HepG2 (cell line): Measurements from ENCODE around the gene ZNF839. TPM values are rescaled to one million over a fixed set of nuclear protein-coding genes. Genes with fewer than 3 reads are reported as not detected.

Experiments
- AHR ChIP-seq: IDR thresholded peaks from 2 replicates; pipeline ENCODE4 v1.6.1; 2018; ENCODE audit warnings: missing genetic modification reagents, missing compliant biosample characterization
- BORCS8-MEF2B ChIP-seq: sonication (generic); formaldehyde crosslinking; IDR thresholded peaks from 2 replicates; pipeline ENCODE4 v1.8.0; 2022; ENCODE audit warnings: mild to moderate bottlenecking, missing genetic modification reagents
- ELF4 ChIP-seq: sonication (generic); formaldehyde crosslinking; IDR thresholded peaks from 2 replicates; pipeline ENCODE4 v1.5.0; 2020; ENCODE audit warnings: missing genetic modification reagents, mild to moderate bottlenecking, moderate library complexity, borderline replicate concordance
- HNF4G ChIP-seq, 2 experiments: sonication (generic) in 1 of 2; formaldehyde crosslinking in 1 of 2; IDR thresholded peaks; 2 replicates each; pipeline versions ENCODE4 v1.4.0 to v1.6.1; 2011 to 2020; ENCODE audit warnings: borderline replicate concordance in 2 of 2, low read depth in 2 of 2, mild to moderate bottlenecking in 2 of 2, low read length in 1 of 2, missing genetic modification reagents in 1 of 2, moderate library complexity in 1 of 2
- KDM6A ChIP-seq: IDR thresholded peaks from 2 replicates; pipeline ENCODE4 v1.6.1; 2016; ENCODE audit warnings: low read depth
- MIER3 ChIP-seq: IDR thresholded peaks from 2 replicates; pipeline ENCODE4 v1.6.1; 2016; ENCODE audit warnings: missing compliant biosample characterization, borderline replicate concordance
- MYNN ChIP-seq: sonication (generic); formaldehyde crosslinking; IDR thresholded peaks from 2 replicates; pipeline ENCODE4 v1.4.0; 2020; ENCODE audit warnings: mild to moderate bottlenecking, low read depth, missing genetic modification reagents
- PHF5A ChIP-seq: IDR thresholded peaks from one replicate; pipeline ENCODE4 v1.6.1; 2018; ENCODE audit warnings: low read depth, missing genetic modification reagents; ENCODE audit not compliant: unreplicated experiment
- RFXANK ChIP-seq: IDR thresholded peaks from 2 replicates; pipeline ENCODE4 v1.6.1; 2016
- SRSF1 ChIP-seq: fragments of 200-400 bp; formaldehyde crosslinking; optimal IDR thresholded peaks from 2 replicates; pipeline ENCODE3; 2017; ENCODE audit warnings: mild to moderate bottlenecking, low read depth, low read length, moderate library complexity
- THYN1 ChIP-seq: sonication (generic); formaldehyde crosslinking; IDR thresholded peaks from 2 replicates; pipeline ENCODE4 v1.8.1; 2023; ENCODE audit warnings: low read depth, mild to moderate bottlenecking, moderate library complexity, missing genetic modification reagents, borderline replicate concordance
- U2AF1 ChIP-seq: fragments of 200-400 bp; formaldehyde crosslinking; optimal IDR thresholded peaks from 2 replicates; pipeline ENCODE3; 2017; ENCODE audit warnings: mild to moderate bottlenecking, low read depth, low read length
- ZFP37 ChIP-seq: sonication (generic); formaldehyde crosslinking; IDR thresholded peaks from 2 replicates; pipeline ENCODE4 v1.4.0; 2020; ENCODE audit warnings: missing genetic modification reagents, borderline replicate concordance
- ZNF18 ChIP-seq: sonication (generic); formaldehyde crosslinking; IDR thresholded peaks from 2 replicates; pipeline ENCODE4 v1.8.0; 2022; ENCODE audit warnings: mild to moderate bottlenecking, missing genetic modification reagents; ENCODE audit not compliant: insufficient replicate concordance
- ZNF576 ChIP-seq: sonication (generic); formaldehyde crosslinking; IDR thresholded peaks from 2 replicates; pipeline ENCODE4 v1.4.0; 2020; ENCODE audit warnings: mild to moderate bottlenecking, missing genetic modification reagents
- ZNF687 ChIP-seq: sonication (generic); formaldehyde crosslinking; IDR thresholded peaks from 2 replicates; pipeline ENCODE4 v1.5.1; 2020; ENCODE audit warnings: mild to moderate bottlenecking, missing genetic modification reagents, moderate library complexity
- ZNF691 ChIP-seq: sonication (generic); formaldehyde crosslinking; IDR thresholded peaks from 2 replicates; pipeline ENCODE4 v1.4.0; 2020; ENCODE audit warnings: missing genetic modification reagents, low read depth, mild to moderate bottlenecking, borderline replicate concordance
- ZSCAN25 ChIP-seq: sonication (generic); formaldehyde crosslinking; IDR thresholded peaks from 2 replicates; pipeline ENCODE4 v1.8.0; 2022; ENCODE audit warnings: mild to moderate bottlenecking, missing genetic modification reagents
- polyA plus RNA-seq, 8 experiments: library from polyadenylated mRNA; depleted of rRNA in 3 of 8; stranded (reverse) in 7 of 8; unstranded in 1 of 8; fragments of >200 nt; fragmentation: Illumina TruSeq in 4 of 8; extraction: Trizol in 4 of 8; gene quantifications; 2 replicates each; pipeline versions ENCODE4 v1.2.1 to v1.2.3, GENCODE V29; 2011 to 2016; ENCODE audit warnings: low read depth in 4 of 8, missing spikeins in 1 of 8, mixed read lengths in 1 of 8; ENCODE audit not compliant: insufficient read depth in 1 of 8
- total RNA-seq, 5 experiments: library from RNA; depleted of rRNA; stranded (reverse); fragments of >200 nt; fragmentation: Illumina TruSeq; extraction: Trizol; gene quantifications; 2 replicates each; pipeline ENCODE4 v1.2.3, GENCODE V29; 2016; ENCODE audit warnings: low read depth in 1 of 5

Gene ZNF839
- total and polyA plus RNA-seq, 2 of the 13 experiments (the other 11 are each of a cell fraction or from before 2014, with no cell fraction given): 11.1 to 12.8 TPM

GRCh38 chr14:102316743-102317563 lies 2.6 kb upstream of the ZNF839 start (continued):
- no peak; the same call in 1 of the 2 replicates for TF ChIP-seq BORCS8-MEF2B (CRISPR knock-in tag)
- no peak for TF ChIP-seq ZNF576
- TF ChIP-seq ZNF687 (CRISPR knock-in tag): peak; percentile 89
- TF ChIP-seq AHR (CRISPR knock-in tag): no peak
- peak; percentile 74; the same call in 1 of the 2 replicates for TF ChIP-seq MIER3 (CRISPR knock-in tag)
- peak; percentile 45 for TF ChIP-seq ZNF18
- TF ChIP-seq THYN1 (CRISPR knock-in tag): no peak
- TF ChIP-seq U2AF1: peak; percentile 17
- TF ChIP-seq RFXANK (CRISPR knock-in tag): peak; percentile 35; the same call in 1 of the 2 replicates
- peak; percentile 59 for TF ChIP-seq SRSF1
- TF ChIP-seq HNF4G (IDR thresholded peaks at IDR 0.05; ENCODE audit: borderline replicate concordance, low read depth, low read length): 0 out of 2 replicates have a peak, but pooled peaks have one; percentile 25
- TF ChIP-seq HNF4G (CRISPR knock-in tag; IDR thresholded peaks at IDR 0.05; ENCODE audit: borderline replicate concordance, low read depth): no peak
- TF ChIP-seq ZNF691 (CRISPR knock-in tag): peak; percentile 50; the same call in 1 of the 2 replicates
- TF ChIP-seq ZFP37 (CRISPR knock-in tag): no peak
- TF ChIP-seq PHF5A: peak; percentile 45
- no peak; the same call in none of the 2 replicates for TF ChIP-seq ZSCAN25 (CRISPR knock-in tag)
- TF ChIP-seq ELF4 (CRISPR knock-in tag): peak; percentile 24; the same call in 1 of the 2 replicates
- no peak for TF ChIP-seq KDM6A (CRISPR knock-in tag)
- TF ChIP-seq MYNN (CRISPR knock-in tag): no peak
